ENCODE results near the gene CD68.

- TF ChIP-seq CTCF (conservative IDR thresholded peaks at IDR 0.05; ENCODE audit: low read length), result no peak
- no peak for TF ChIP-seq EZH2phosphoT487 (IDR thresholded peaks at IDR 0.05; ENCODE audit: borderline replicate concordance, low read depth, low read length)
Measured at GRCh38 chr17:7541074-7541621, 38.3 kb upstream of the CD68 start.

Data from OCI-LY7 (cell line).